Skeletal muscle satellite cell (primary cell): ENCODE measurements around the gene CLASP1.
"Not testable (repeated sequence)": the region's sequence is repeated elsewhere in the genome, so short reads cannot be mapped to it uniquely, and the experiment has no call there.

Source experiments
- H3K27me3 ChIP-seq: 2 replicates; pipeline ENCODE4 v1.7.0; 2013; ENCODE audit warnings: low read length; ENCODE audit not compliant: control insufficient read depth, insufficient read depth
- H3K36me3 ChIP-seq: 2 replicates; pipeline ENCODE4 v1.7.0; 2013; ENCODE audit warnings: mild to moderate bottlenecking, control low read depth, low read length; ENCODE audit not compliant: insufficient read depth
- H3K4me1 ChIP-seq: 2 replicates; pipeline ENCODE4 v1.7.0; 2013; ENCODE audit warnings: low read length; ENCODE audit not compliant: control insufficient read depth, insufficient read depth
- H3K4me2 ChIP-seq: 2 replicates; pipeline ENCODE4 v1.7.0; 2013; ENCODE audit warnings: mild to moderate bottlenecking, low read length
- H3K4me3 ChIP-seq: 2 replicates; pipeline ENCODE4 v1.7.0; 2013; ENCODE audit warnings: low read length
- H3K9ac ChIP-seq: 2 replicates; pipeline ENCODE4 v1.7.0; 2013; ENCODE audit warnings: mild to moderate bottlenecking, low read depth, low read length, moderate library complexity
- H3K9me3 ChIP-seq: replicated peaks from 2 replicates; pipeline ENCODE4 v1.7.0; 2013; ENCODE audit warnings: mild to moderate bottlenecking, control low read depth, low read length

The CLASP1 gene

DNA sequence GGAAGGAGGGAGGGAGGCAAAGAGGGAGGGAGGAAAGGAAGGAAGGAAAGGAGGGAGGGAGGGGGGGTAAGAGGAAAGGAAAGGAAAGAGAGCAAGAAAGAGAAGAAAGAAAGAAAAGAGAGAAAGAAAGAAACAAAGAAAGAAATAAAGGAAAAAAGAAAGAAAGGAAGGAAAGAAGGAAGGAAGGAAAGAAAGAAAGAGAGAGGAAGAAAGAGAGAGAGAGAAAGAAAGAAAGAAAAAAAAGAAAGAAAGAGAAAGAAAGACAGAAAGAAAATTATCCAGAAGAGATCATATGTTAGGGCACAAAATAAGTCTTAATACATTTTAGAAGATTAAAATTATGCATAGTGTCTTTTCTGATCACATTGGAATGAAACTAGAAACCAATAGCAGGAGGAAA is 339.9 kb downstream of the CLASP1 start:
- no peaks in the 10 kb centered on the region for H3K4me1 ChIP-seq
- H3K4me3 ChIP-seq, result no peak overlapping the region
- H3K27me3 ChIP-seq, result peaks cover 56% of the 10 kb centered on the region
- no peaks in the 10 kb centered on the region for H3K36me3 ChIP-seq
- H3K9me3 ChIP-seq, result no peaks in the 10 kb centered on the region
- no peak overlapping the region for H3K9ac ChIP-seq
- H3K4me2 ChIP-seq, result no peak overlapping the region

GRCh38 chr2:121307048-121307447 is 342.2 kb downstream of the CLASP1 start:
- no peaks in the 10 kb centered on the region for H3K36me3 ChIP-seq
- no peaks in the 10 kb centered on the region for H3K9me3 ChIP-seq
- H3K9ac ChIP-seq, result no peak overlapping the region
- H3K4me3 ChIP-seq, result no peak overlapping the region
- H3K4me1 ChIP-seq, result no peaks in the 10 kb centered on the region
- H3K27me3 ChIP-seq, result peaks cover 64% of the 10 kb centered on the region
- no peak overlapping the region for H3K4me2 ChIP-seq

DNA sequence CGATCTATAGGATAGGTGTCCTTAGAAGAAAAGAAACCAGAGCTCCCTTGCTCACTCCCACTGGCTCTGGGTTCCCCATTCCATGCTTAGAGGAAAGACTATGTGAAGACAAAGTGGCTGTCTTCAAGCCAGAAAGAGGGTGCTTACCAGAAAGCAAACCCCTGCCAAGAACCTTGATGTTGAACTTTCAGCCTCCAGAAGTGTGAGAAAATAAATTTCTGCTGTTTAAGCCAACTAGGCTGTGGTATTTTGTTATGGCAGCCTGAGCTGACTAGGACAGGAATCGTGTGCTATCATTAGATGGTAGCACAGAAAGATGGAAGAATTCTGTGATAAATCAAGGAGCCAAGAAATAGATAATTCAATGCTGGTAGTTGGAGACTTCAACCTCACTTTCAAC is 344.3 kb downstream of the CLASP1 start:
- H3K9ac ChIP-seq, result no peak overlapping the region
- no peaks in the 10 kb centered on the region for H3K4me1 ChIP-seq
- no peaks in the 10 kb centered on the region for H3K36me3 ChIP-seq
- H3K4me2 ChIP-seq, result no peak overlapping the region
- no peaks in the 10 kb centered on the region for H3K9me3 ChIP-seq
- H3K27me3 ChIP-seq, result peaks cover 55% of the 10 kb centered on the region
- no peak overlapping the region for H3K4me3 ChIP-seq

DNA sequence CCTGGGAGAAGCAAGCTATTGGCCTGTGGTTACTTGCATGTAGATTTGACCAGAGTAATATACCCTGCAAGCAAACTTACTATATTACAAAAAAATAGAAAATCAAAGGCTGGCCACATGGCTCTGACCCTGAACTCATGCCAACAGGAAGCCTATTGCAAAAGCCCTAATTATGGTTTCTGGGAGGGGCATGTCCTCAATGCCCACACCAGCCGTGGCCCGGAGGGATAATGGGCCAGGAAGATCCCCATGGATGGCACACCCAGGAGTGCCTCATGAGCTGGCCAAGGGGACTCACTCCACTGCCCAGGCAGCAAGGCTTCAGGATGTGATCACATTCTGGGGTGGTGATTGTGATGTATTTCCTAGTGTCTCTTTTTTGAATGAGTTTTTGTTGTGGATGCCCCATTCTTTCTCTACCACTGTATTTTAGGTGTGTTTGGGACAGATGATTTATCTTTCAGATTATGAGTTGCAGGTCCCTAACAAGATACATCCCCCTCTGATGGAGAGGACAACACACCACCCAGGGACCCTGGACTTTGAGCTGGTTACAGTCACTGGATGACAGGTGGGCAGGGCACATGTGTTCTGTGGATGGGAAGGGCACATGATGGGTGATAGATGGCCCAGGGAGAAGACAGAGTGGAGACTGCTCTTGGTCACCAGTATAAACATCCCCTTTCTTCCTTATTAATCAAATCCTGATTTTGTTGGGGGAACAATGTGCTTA is 345.6 kb downstream of the CLASP1 start:
- Histone ChIP-seq H3K4me2 (no peak overlapping the region), H3K4me1 (no peaks in the 10 kb centered on the region), H3K27me3 (peaks cover 53% of the 10 kb centered on the region), H3K9ac (no peak overlapping the region), H3K4me3 (no peak overlapping the region), H3K36me3 (no peaks in the 10 kb centered on the region), H3K9me3 (no peaks in the 10 kb centered on the region)

- H3K36me3 ChIP-seq, H3K4me1 ChIP-seq, H3K4me3 ChIP-seq, H3K4me2 ChIP-seq, H3K9me3 ChIP-seq, H3K9ac ChIP-seq: not testable (repeated sequence)
- H3K27me3 ChIP-seq, result peaks cover 46% of the 10 kb centered on the region
Observed at GRCh38 chr2:121301190-121301589, 348.1 kb downstream of the CLASP1 start.

DNA sequence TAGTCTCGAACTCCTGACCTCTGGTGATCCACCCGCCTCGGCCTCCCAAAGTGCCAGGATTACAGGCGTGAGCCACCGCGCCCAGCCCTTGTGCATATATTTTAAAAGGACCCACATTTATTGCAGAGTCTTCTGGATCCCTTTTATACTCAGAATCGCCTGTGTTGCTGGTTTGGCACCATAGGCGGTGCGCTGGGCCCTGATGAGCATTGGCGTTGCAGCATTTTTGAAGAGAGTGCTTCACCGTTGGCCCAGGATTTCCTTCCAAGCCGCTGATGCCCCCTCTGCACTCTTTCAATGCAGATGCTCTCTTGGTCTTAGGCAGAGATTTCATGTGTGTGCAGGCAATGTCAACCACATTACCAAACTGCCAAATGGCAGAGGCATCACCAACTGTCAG is 350.8 kb downstream of the CLASP1 start:
- no peaks in the 10 kb centered on the region for H3K4me1 ChIP-seq
- H3K9ac ChIP-seq, result no peak overlapping the region
- H3K4me2 ChIP-seq, result no peak overlapping the region
- no peaks in the 10 kb centered on the region for H3K36me3 ChIP-seq
- H3K27me3 ChIP-seq, result peaks cover 47% of the 10 kb centered on the region
- H3K9me3 ChIP-seq, result no peaks in the 10 kb centered on the region
- no peak overlapping the region for H3K4me3 ChIP-seq

GRCh38 chr2:121297866-121298265 is 351.4 kb downstream of the CLASP1 start:
- not testable (repeated sequence) for H3K4me2 ChIP-seq, H3K9me3 ChIP-seq, H3K4me3 ChIP-seq, H3K4me1 ChIP-seq, H3K36me3 ChIP-seq, H3K9ac ChIP-seq
- peaks cover 45% of the 10 kb centered on the region for H3K27me3 ChIP-seq

DNA sequence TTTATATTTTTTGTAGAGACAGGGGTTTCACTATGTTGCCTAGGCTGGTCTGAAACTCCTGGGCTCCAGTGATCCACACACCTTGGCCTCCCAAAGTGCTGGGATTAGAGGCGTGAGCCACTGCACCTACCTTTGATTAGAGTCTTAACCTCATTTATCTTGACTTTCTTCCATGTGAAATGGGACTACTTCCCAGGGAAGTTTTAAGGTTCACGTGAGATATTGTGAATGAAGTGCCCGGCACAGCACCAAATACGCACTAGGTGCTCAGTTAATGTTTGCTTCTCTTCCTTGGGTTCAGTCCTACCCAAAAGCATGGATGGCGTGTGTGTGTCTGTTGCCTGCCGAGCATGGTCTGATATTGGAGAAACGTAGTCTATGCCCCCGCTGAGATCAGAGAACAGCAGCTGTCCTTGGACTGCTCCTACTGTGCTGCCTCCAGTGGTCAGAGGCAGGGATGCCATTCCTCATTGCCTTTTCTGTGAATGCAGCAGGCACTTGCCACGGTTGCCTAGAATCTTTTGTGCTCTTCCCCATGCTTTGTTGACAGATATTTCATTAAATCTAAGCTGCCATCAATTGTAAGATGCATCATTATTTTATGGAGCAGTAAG is 351.9 kb downstream of the CLASP1 start:
- no peak overlapping the region for H3K4me3 ChIP-seq
- peaks cover 45% of the 10 kb centered on the region for H3K27me3 ChIP-seq
- H3K36me3 ChIP-seq, result no peaks in the 10 kb centered on the region
- H3K4me2 ChIP-seq, result no peak overlapping the region
- no peak overlapping the region for H3K9ac ChIP-seq
- no peaks in the 10 kb centered on the region for H3K9me3 ChIP-seq
- no peaks in the 10 kb centered on the region for H3K4me1 ChIP-seq

GRCh38 chr2:121295911-121296650 is 353.2 kb downstream of the CLASP1 start:
- Histone ChIP-seq H3K27me3 (peaks cover 41% of the 10 kb centered on the region), H3K36me3 (no peaks in the 10 kb centered on the region), H3K4me1 (no peaks in the 10 kb centered on the region), H3K9ac (no peak overlapping the region), H3K4me2 (no peak overlapping the region), H3K9me3 (no peaks in the 10 kb centered on the region), H3K4me3 (no peak overlapping the region)

- Histone ChIP-seq H3K4me2 (no peak overlapping the region), H3K27me3 (peaks cover 35% of the 10 kb centered on the region), H3K36me3 (no peaks in the 10 kb centered on the region), H3K9me3 (no peaks in the 10 kb centered on the region), H3K9ac (no peak overlapping the region), H3K4me3 (no peak overlapping the region), H3K4me1 (no peaks in the 10 kb centered on the region)
Observed at GRCh38 chr2:121294881-121295840, 354.1 kb downstream of the CLASP1 start.
